ENCODE measurements around the gene NFYC. TPM values are rescaled to one million over a fixed set of nuclear protein-coding genes. Genes with fewer than 3 reads are reported as not detected.

Gene NFYC
- total RNA-seq, 4 donors from 2014 or later = 29.8 to 44.6 (median 32.4) TPM

DNA sequence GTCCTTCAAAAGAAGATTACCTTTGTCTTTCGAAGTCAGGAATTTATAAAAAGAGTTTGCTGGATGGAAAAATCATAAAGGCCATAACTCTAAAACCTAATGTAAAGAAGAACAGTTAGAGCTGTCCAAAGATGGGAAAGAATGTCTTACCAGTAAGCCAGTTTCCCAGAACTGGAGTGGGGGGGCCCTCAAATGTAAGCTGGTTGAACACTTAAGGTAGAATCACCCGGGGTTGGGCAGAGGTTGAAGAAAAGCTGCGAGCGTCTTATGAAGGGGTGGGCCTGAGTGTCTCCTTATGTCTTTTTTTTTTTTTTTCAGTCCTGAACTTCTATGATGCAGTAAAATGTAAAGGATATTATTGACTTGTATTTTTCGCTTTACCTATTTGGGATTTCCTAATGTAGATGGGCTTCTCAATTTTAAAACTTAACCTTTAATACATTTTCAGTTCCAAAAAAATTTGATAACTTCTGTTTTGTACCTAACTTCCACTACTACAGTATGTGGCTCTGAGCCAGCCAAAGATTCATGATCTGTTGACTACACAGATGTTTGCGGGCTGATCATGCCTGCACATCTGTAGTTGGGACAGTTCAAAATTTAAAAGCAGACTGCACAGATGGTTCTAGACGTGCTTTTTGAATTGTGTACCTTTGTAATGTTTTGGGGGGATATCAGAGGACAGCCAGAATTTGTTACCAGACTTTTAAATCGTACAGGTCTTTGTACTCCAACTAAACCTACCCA, 43.6 kb downstream of the NFYC start:
- ATAC-seq (ENCODE audit: low FRiP score) (no peak), DNase-seq (ENCODE audit: low spot score) (no peak)
- TF ChIP-seq, protein P1, sequence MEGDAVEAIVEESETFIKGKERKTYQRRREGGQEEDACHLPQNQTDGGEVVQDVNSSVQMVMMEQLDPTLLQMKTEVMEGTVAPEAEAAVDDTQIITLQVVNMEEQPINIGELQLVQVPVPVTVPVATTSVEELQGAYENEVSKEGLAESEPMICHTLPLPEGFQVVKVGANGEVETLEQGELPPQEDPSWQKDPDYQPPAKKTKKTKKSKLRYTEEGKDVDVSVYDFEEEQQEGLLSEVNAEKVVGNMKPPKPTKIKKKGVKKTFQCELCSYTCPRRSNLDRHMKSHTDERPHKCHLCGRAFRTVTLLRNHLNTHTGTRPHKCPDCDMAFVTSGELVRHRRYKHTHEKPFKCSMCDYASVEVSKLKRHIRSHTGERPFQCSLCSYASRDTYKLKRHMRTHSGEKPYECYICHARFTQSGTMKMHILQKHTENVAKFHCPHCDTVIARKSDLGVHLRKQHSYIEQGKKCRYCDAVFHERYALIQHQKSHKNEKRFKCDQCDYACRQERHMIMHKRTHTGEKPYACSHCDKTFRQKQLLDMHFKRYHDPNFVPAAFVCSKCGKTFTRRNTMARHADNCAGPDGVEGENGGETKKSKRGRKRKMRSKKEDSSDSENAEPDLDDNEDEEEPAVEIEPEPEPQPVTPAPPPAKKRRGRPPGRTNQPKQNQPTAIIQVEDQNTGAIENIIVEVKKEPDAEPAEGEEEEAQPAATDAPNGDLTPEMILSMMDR (IDR thresholded peaks at IDR 0.05) = no peak

DNA sequence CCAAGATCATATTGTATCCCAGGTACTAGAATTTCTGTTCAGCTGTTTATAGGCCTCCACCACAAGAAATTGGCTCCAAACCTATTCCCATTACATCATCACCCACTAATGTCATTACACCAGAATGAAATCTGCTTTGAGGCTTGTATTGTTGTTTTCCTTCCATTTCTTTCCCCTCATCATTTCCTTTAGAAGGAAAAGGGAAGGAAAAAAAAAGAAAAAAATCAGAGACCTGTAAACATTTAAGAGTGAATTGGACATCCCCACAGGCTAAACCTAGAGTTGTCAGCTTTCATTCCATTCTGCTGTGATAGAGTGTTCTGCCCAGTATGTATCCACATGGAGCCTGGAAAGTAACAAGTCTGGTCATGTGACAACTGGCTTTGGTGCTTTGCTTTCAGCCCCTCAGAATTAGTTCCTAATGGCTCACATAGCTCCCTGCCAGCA, 44.6 kb downstream of the NFYC start:
- TF ChIP-seq, protein P1 (IDR thresholded peaks at IDR 0.05) = no peak
- DNase-seq (ENCODE audit: low spot score) = no peak
- ATAC-seq (ENCODE audit: low FRiP score) = no peak

DNA sequence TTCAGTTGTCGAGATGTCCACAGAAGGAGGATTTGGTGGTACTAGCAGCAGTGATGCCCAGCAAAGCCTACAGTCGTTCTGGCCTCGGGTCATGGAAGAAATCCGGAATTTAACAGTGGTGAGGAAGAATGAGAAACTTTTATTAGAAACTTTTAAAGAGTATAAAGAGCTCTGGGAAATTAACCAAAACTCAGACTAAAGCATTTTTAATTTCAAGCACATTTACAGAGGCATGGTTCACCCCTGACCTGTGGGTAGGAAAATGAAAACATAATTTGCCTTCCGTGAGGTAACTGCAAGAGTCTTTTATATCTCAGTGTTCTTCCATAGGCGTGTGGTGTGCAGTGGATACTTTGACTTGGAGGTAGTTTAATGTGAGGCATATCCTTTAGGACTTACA, 47.3 kb downstream of the NFYC start:
- TF ChIP-seq, protein P1 (IDR thresholded peaks at IDR 0.05) = no peak
- DNase-seq (ENCODE audit: low spot score) = no peak
- no peak for ATAC-seq (ENCODE audit: low FRiP score)

DNA sequence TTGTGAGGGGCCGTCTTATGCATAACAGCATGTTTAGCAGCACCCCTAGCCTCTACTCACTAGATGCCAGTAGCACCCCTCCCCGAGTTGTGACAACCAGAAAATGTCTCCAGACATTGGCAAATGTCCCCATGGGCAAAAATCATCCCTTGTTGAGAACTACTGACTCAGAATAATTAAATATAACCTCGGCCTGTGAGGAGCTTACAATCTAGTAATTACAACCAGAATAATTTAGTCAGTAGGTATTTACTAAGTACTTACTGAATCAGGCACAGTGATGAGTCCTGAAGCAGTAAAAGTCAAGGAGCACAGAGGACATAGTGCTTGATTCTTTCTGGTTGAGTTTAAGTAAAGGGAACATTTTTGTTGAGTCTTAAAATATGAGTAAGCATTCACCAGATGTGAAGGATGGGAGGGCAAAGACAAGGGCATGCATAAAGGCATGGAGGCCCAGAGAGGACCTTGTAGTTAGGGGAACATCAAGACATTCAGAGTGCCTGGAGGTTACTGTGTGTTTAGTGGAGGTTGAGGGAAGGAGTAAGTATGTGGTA, 48.0 kb downstream of the NFYC start:
- DNase-seq (ENCODE audit: low spot score) (no peak), ATAC-seq (ENCODE audit: low FRiP score) (peak; percentile 24)
- TF ChIP-seq, protein P1 (IDR thresholded peaks at IDR 0.05) = no peak

DNA sequence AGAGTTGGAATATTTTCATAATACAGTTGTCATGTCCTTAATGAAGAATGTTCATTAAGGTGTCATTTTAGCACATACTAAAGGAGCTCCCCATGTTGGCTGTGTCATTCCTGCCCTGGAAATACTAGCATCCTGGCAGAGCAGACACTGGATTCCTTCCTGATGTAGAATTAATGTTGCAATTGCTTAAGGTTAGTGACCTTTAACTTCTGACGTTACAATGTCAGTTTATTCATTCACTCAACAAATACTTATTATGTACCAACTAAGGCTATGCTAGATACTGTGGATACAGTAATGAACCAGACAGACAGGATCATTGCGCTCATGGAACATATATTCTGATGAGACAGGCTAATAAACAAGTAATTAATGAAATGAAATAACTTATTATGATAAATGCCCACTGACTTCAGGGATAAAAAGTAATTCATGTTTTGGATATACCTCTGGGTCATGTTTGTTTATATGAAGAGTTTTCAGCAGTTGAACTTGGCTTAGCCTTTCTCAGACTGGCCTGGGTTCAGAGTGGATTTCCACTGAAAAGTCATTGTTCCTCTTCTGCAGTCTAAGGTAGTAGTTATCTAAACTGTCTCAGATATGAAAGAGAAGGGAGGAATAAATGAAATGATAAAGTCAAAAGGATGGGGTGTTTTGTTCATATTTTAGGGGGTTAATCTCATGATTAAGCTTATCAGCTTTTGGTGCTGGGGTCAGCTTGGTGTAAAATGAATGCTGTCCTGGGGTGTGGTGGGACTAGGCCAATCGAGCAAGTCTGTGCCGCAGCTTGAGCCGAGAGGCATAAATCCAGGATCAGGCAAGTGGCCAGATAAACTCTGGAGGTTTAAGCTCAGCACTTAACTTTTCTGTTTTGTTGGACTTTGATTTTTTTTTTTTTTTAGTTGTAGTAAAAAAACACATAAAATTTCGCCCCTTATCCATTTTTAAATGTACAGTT, 48.8 kb downstream of the NFYC start:
- no peak for DNase-seq (ENCODE audit: low spot score)
- ATAC-seq (ENCODE audit: low FRiP score) = peak; percentile 52
- TF ChIP-seq, protein P1 (IDR thresholded peaks at IDR 0.05) = no peak

DNA sequence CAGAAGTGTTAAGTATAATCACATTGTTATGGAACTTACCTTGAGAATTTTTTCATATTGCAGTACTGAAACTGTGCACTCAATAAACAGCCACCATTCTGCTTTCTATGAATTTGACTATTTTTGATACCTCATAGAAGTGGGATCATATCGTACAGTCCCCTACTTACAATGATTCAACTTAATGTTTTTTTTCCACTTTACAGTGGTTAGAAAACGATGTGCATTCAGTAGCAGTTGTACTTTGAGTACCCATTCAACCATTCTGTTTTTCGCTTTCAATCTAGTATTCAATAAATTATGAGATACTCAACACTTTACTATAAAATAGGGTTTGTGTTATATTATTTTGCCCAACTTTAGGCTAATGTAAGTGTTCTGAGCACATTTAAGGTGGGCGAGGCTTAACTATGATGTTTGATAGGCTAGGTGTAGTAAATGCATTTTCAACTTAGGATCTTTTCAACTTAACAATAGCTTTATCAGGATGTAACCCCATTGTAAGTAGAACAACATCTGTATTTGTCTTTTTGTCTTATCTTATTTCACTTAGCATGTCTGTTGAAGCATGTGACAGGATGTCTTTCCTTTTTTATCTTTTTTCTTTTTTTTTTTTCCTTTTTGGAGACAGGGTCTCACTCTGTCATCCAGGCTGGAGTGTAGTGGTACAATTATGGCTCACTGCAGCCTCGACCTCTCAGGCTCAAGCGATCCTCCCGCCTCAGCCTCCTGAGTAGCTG, 49.7 kb downstream of the NFYC start:
- TF ChIP-seq, protein P1 (IDR thresholded peaks at IDR 0.05) = no peak
- ATAC-seq (ENCODE audit: low FRiP score) = no peak
- DNase-seq (ENCODE audit: low spot score) = no peak
